Loucy (cell line): ENCODE data around the gene GRID2IP.

Experiments
- H2AFZ ChIP-seq: fragments of 200-600 bp; sonication (generic); 2 replicates; pipeline ENCODE4 v1.6.0; 2016; ENCODE audit warnings: antibody characterized with exemption, mild to moderate bottlenecking, low read length, moderate library complexity
- H3F3A ChIP-seq: fragments of 200-600 bp; 2 replicates; pipeline ENCODE4 v1.6.0; 2016; ENCODE audit warnings: antibody characterized with exemption, low read depth, mild to moderate bottlenecking
- H3K27me3 ChIP-seq: fragments of 200-600 bp; sonication (generic); 2 replicates; pipeline ENCODE4 v1.6.1; 2014; ENCODE audit warnings: low read length, mild to moderate bottlenecking; ENCODE audit not compliant: insufficient read depth, poor library complexity, severe bottlenecking
- H3K36me3 ChIP-seq: fragments of 200-600 bp; sonication (generic); 2 replicates; pipeline ENCODE4 v1.6.1; 2016; ENCODE audit warnings: low read length; ENCODE audit not compliant: insufficient read depth
- H3K4me1 ChIP-seq: fragments of 200-600 bp; sonication (generic); 2 replicates; pipeline ENCODE4 v1.5.1; 2014; ENCODE audit warnings: low read length, mild to moderate bottlenecking; ENCODE audit not compliant: insufficient read depth, poor library complexity, severe bottlenecking
- H3K4me2 ChIP-seq: fragments of 200-600 bp; sonication (generic); 2 replicates; pipeline ENCODE4 v1.6.0; 2014; ENCODE audit warnings: antibody characterized with exemption, low read length, low read depth, mild to moderate bottlenecking; ENCODE audit not compliant: poor library complexity, severe bottlenecking
- H3K4me3 ChIP-seq: fragments of 200-600 bp; sonication (generic); 2 replicates; pipeline ENCODE4 v1.5.1; 2014; ENCODE audit warnings: low read length, mild to moderate bottlenecking, mixed read lengths; ENCODE audit not compliant: poor library complexity, severe bottlenecking
- H3K79me2 ChIP-seq: fragments of 200-600 bp; sonication (generic); 2 replicates; pipeline ENCODE4 v1.6.1; 2014; ENCODE audit warnings: low read length; ENCODE audit not compliant: insufficient read depth
- H3K9ac ChIP-seq: fragments of 200-600 bp; sonication (generic); 2 replicates; pipeline ENCODE4 v1.6.0; 2014; ENCODE audit warnings: mild to moderate bottlenecking, low read depth, low read length, moderate library complexity; ENCODE audit not compliant: poor library complexity, severe bottlenecking
- H3K9me2 ChIP-seq: fragments of 200-600 bp; sonication (generic); replicated peaks from 2 replicates; pipeline ENCODE4 v1.6.1; 2016; ENCODE audit warnings: low read depth, low read length, mixed read lengths
- H3K9me3 ChIP-seq: fragments of 200-600 bp; sonication (generic); 2 replicates; pipeline ENCODE4 v1.6.1; 2014; ENCODE audit warnings: mild to moderate bottlenecking, antibody characterized with exemption, low read length, low read depth; ENCODE audit not compliant: insufficient read depth
- H4K20me1 ChIP-seq: fragments of 200-600 bp; sonication (generic); 2 replicates; pipeline ENCODE4 v1.6.0; 2014; ENCODE audit warnings: antibody characterized with exemption, low read length, mild to moderate bottlenecking; ENCODE audit not compliant: insufficient read depth, poor library complexity, severe bottlenecking
- CTCF ChIP-seq: fragments of 200-600 bp; sonication (generic); conservative IDR thresholded peaks from 2 replicates; pipeline ENCODE4 v1.5.1; 2014; ENCODE audit warnings: mild to moderate bottlenecking, antibody characterized with exemption, low read length
- EZH2phosphoT487 ChIP-seq: fragments of 200-600 bp; IDR thresholded peaks from 2 replicates; pipeline ENCODE4 v1.6.1; 2018; ENCODE audit warnings: antibody characterized with exemption, mild to moderate bottlenecking, moderate library complexity, borderline replicate concordance

The GRID2IP gene

GRCh38 chr7:6567886-6568285 lies 16.6 kb upstream of the GRID2IP start:
- no peak overlapping the region for H3K9ac ChIP-seq
- H3K4me2 ChIP-seq: no peak overlapping the region
- TF ChIP-seq CTCF (no peak), EZH2phosphoT487 (no peak)
- no peaks in the 10 kb centered on the region for H3K9me3 ChIP-seq
- H3K9me2 ChIP-seq: no peaks in the 10 kb centered on the region
- H3K27me3 ChIP-seq: no peaks in the 10 kb centered on the region
- H3K36me3 ChIP-seq: no peaks in the 10 kb centered on the region
- no peak overlapping the region for H2AFZ ChIP-seq
- no peaks in the 10 kb centered on the region for H3F3A ChIP-seq
- no peaks in the 10 kb centered on the region for H4K20me1 ChIP-seq
- no peaks in the 10 kb centered on the region for H3K4me1 ChIP-seq
- no peak overlapping the region for H3K4me3 ChIP-seq
- H3K79me2 ChIP-seq: no peaks in the 10 kb centered on the region

DNA sequence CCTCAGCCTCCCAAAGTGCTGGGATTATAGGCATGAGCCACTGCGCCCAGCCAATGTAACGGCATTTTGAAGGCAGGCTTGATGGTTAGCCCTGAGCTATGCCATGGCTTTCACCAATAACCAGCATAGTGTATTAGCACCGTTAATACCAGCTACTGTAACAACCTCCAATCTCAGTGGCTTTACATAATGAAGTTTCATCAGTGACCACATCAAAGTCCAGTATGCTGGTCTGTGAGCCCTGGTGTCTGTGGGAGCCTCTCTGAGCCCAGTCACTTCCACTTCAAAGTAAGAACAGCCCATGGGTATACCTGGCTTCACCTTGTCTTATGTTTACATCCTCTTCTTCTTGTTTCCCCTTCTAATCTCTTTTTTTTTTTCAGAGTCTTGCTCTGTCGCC lies 14.4 kb upstream of the GRID2IP start:
- TF ChIP-seq CTCF: no peak
- no peak for TF ChIP-seq EZH2phosphoT487
- no peaks in the 10 kb centered on the region for H4K20me1 ChIP-seq
- no peaks in the 10 kb centered on the region for H3F3A ChIP-seq
- no peaks in the 10 kb centered on the region for H3K36me3 ChIP-seq
- no peaks in the 10 kb centered on the region for H3K9me3 ChIP-seq
- H2AFZ ChIP-seq: no peak overlapping the region
- no peaks in the 10 kb centered on the region for H3K79me2 ChIP-seq
- H3K9ac ChIP-seq: no peak overlapping the region
- no peaks in the 10 kb centered on the region for H3K4me1 ChIP-seq
- H3K4me2 ChIP-seq: no peak overlapping the region
- H3K27me3 ChIP-seq: no peaks in the 10 kb centered on the region
- no peak overlapping the region for H3K4me3 ChIP-seq
- H3K9me2 ChIP-seq: no peaks in the 10 kb centered on the region

DNA sequence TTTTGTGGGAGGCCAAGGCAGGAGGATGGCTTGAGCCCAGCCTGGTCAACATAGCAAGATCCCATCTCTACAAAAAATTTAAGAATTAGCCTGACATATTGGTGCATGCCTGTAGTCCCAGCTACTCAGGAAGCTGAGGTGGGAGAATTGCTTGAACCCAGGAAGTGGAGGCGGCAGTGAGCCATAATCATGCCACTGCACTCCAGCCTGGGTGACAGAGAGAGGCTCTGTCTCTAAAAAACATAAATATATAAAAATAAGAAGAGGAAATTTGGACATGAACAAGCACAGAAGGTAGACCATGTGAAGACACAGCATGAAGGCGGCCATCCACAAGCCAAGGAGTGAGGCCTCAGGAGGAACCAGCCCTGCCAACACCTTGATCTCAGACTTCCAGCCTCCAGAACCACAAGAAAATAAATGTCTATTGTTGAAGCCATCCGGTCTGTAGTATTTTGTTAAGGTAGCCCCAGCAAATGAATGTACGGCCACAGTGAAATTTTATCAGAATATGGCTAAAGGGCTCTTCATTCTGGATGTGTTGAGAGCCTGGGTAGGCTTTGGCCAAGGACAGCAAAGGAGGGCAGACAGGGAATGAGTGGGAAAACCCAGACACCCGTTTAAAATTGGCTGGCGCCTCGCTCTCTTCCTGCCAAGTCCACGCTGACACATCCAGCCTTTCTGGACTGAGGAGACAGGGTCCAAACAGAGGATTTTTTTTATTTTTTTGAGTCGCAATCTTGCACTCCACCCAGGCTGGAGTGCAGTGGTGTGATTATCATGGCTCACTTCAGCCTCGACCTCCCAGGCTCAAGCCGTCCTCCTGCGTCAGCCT lies 12.9 kb upstream of the GRID2IP start:
- Histone ChIP-seq H2AFZ (no peak overlapping the region), H3K36me3 (no peaks in the 10 kb centered on the region), H3K9me3 (no peaks in the 10 kb centered on the region), H3K79me2 (no peaks in the 10 kb centered on the region), H3F3A (no peaks in the 10 kb centered on the region), H3K4me2 (no peak overlapping the region), H3K9ac (no peak overlapping the region), H4K20me1 (no peaks in the 10 kb centered on the region), H3K4me3 (no peak overlapping the region), H3K4me1 (no peaks in the 10 kb centered on the region), H3K9me2 (no peaks in the 10 kb centered on the region), H3K27me3 (no peaks in the 10 kb centered on the region)
- TF ChIP-seq CTCF (no peak), EZH2phosphoT487 (no peak)
